Ovary (tissue), 9 donors: ENCODE data around the gene OOSP4A. TPM values are rescaled to one million over a fixed set of nuclear protein-coding genes. Genes with fewer than 3 reads are reported as not detected.

Experiments used
- DNase-seq, 5 donors: peaks; one replicate each; pipeline ENCODE4 v3.0.0-alpha.2; 2019 to 2020
- H3K27ac ChIP-seq, 2 donors: fragments of 200-600 bp; one replicate each; pipeline versions ENCODE4 v1.5.1 to v1.8.0; 2019 to 2022
- H3K27me3 ChIP-seq: fragments of 200-600 bp; one replicate; pipeline ENCODE4 v1.8.0; 2022
- H3K36me3 ChIP-seq: fragments of 200-600 bp; sonication (generic); one replicate; pipeline ENCODE4 v1.5.1; 2019
- H3K4me1 ChIP-seq: one replicate; pipeline ENCODE4 v1.8.1; 2013; ENCODE audit warnings: mild to moderate bottlenecking, moderate library complexity; ENCODE audit not compliant: insufficient read depth
- H3K4me3 ChIP-seq: fragments of 200-600 bp; sonication (generic); one replicate; pipeline ENCODE4 v1.5.1; 2017
- H3K9me3 ChIP-seq, 2 donors: fragments of 200-600 bp in 1 of 2; sonication (generic) in 1 of 2; one replicate each; pipeline versions ENCODE4 v1.5.1 to v1.8.1; 2013 to 2019; ENCODE audit warnings: mild to moderate bottlenecking in 1 of 2, moderate library complexity in 1 of 2
- EP300 ChIP-seq: sonication (generic); formaldehyde crosslinking; IDR thresholded peaks from one replicate; pipeline ENCODE4 v1.6.1; 2017; ENCODE audit warnings: antibody characterized with exemption
- POLR2A ChIP-seq: fragments of 450-650 bp; IDR thresholded peaks from one replicate; pipeline ENCODE4 v1.6.1; 2017; ENCODE audit warnings: antibody characterized with exemption, mild to moderate bottlenecking, moderate library complexity
- WGBS, 3 donors: extraction: QIAGEN DNeasy Blood & Tissue Kit in 1 of 3; methylation state at CpG; one replicate each; pipeline versions ENCODE4 v1.1.5 to v1.1.7; 2013 to 2017; 5-methylcytosine and 5-hydroxymethylcytosine counted together
- intact Hi-C, 4 donors: fragments of 100-400 bp; cut with DNase I; formaldehyde crosslinking; loops; one replicate each; pipeline versions ENCODE4 v1.11.0 to v1.15.1; 2022 to 2023
- polyA plus RNA-seq, 2 donors: library from polyadenylated mRNA; stranded (reverse); fragments of 200-250 nt in 1 of 2; fragments of 350-450 nt in 1 of 2; fragmentation: Illumina TruSeq in 1 of 2; extraction: RNeasy Lipid Tissue Mini Kit (QIAGEN cat#74804) in 1 of 2; gene quantifications; one replicate each; pipeline ENCODE4 v1.2.3, GENCODE V29; 2013 to 2014
- total RNA-seq, 7 donors: library from RNA; depleted of rRNA in 2 of 7; stranded (reverse); fragments of >200 nt in 2 of 7; fragmentation: NEBNext Ultra II Directional in 3 of 7; extraction: Animal tissue kit (Norgen Biotek cat#: 25700) in 3 of 7; gene quantifications; one replicate each; pipeline versions ENCODE4 v1.1.0 to v1.2.4, GENCODE V29; 2016 to 2023
- TF ChIP-seq, protein P1 (sequence below), 3 donors: fragments of 450-650 bp in 2 of 3; fragments of 200-600 bp in 1 of 3; IDR thresholded peaks; one replicate each; pipeline versions ENCODE4 v1.5.1 to v1.8.0; 2016 to 2022; ENCODE audit warnings: antibody characterized with exemption in 3 of 3, mild to moderate bottlenecking in 1 of 3
- donor health status: DM: no; HTN: no; CAD: no; lungs with moderate emphysema.
- donor health status: DM: no; HTN: no; CAD: no.
- donor health status: Bipolar disorder and iron deficiency.
- donor health status: DM: yes; HTN: yes; CAD: no.
- donor health status: DM: no; HTN: no; CAD: no.
- donor health status: DM: yes; HTN: yes; CAD: no.

Gene OOSP4A
- total and polyA plus RNA-seq, 9 donors, result 0.29 TPM; not detected in 8

DNA sequence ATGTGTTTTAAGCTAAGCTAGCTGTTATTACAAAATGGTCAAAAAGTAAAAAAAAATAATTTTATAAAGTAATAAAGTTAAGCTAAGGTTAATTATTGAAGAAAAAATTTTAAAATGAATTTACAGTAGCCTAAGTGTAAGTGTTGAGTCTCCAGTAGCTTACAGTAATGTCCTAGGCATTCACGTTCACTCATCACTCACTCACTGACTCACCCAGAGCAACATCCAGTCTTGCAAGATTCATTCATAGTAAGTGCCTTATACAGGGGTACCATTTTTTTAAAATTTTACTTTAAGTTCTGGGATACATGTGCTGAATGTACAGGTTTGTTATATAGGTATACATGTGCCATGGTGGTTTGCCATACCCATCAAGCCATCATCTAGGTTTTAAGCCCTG lies 41.5 kb downstream of the OOSP4A start:
- Histone ChIP-seq H3K27ac (no peak overlapping the region), H3K27me3 (no peaks in the 10 kb centered on the region), H3K36me3 (no peaks in the 10 kb centered on the region), H3K4me1 (no peaks in the 10 kb centered on the region), H3K9me3 (no peaks in the 10 kb centered on the region), H3K4me3 (no peak overlapping the region)
- 44 to 95% (median 86%) methylated on average over 1 of the region's 1 CpG for WGBS, 3 donors
- TF ChIP-seq POLR2A, result no peak
- TF ChIP-seq, protein P1, sequence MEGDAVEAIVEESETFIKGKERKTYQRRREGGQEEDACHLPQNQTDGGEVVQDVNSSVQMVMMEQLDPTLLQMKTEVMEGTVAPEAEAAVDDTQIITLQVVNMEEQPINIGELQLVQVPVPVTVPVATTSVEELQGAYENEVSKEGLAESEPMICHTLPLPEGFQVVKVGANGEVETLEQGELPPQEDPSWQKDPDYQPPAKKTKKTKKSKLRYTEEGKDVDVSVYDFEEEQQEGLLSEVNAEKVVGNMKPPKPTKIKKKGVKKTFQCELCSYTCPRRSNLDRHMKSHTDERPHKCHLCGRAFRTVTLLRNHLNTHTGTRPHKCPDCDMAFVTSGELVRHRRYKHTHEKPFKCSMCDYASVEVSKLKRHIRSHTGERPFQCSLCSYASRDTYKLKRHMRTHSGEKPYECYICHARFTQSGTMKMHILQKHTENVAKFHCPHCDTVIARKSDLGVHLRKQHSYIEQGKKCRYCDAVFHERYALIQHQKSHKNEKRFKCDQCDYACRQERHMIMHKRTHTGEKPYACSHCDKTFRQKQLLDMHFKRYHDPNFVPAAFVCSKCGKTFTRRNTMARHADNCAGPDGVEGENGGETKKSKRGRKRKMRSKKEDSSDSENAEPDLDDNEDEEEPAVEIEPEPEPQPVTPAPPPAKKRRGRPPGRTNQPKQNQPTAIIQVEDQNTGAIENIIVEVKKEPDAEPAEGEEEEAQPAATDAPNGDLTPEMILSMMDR (IDR thresholded peaks at IDR 0.05), result no peak
- TF ChIP-seq EP300, result no peak
- DNase-seq, result no peak
- intact Hi-C loops, result no loop called here

DNA sequence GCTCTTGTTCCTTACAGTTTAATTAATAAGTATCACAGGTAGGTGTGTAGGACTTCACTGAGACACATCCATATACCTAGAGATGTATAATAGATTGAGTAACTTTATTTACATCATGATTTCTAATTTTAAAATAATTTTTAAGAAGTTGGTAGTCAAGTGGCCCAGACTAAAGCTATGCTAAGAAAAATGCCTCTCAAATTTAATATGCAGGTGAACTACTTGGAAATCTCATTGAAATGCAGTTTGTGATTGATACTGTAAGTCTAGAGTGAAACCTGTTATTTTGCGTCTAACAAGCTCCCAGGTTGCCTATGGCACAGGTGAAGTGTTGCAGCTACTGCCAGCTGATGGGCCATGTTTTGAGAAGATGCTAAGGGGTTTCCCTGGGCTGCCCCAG lies 53.0 kb downstream of the OOSP4A start, which contains the start of gene OOSP4B:
Gene OOSP4B (plus strand): TSS at position 301 of the 400 bp plus-strand sequence.
- Histone ChIP-seq H3K27me3 (no peaks in the 10 kb centered on the region), H3K36me3 (no peaks in the 10 kb centered on the region), H3K4me3 (no peak within 1 kb of the TSS), H3K9me3 (no peaks in the 10 kb centered on the region), H3K27ac (no peak within 1 kb of the TSS), H3K4me1 (no peaks in the 10 kb centered on the region)
- TF ChIP-seq, protein P1 (IDR thresholded peaks at IDR 0.05), result no peak
- WGBS, 3 donors, result 88 to 97% (median 95%) methylated on average over 1 of the region's 1 CpG
- DNase-seq, result no peak
- intact Hi-C loops, result no loop called here

DNA sequence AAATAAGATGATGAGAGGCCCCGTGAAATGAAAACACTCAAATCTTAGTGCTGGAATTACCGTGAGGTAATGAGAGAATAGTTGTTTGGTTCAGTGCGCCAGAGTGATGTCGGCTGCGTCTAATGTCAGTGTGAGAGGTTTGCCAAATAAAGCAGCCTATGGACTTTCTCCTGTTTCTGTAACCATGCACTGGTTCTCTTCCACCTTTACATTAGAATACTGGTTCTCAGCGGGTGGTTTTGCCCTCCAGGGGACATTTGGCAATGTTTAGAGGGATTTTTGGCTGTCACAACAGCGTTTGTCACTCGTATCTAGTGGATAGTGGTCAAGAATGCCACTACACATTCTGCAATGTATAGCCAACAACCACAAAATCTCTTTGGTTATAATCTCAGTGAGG lies 54.2 kb downstream of the OOSP4A start:
- Histone ChIP-seq H3K36me3 (no peaks in the 10 kb centered on the region), H3K4me1 (no peaks in the 10 kb centered on the region), H3K4me3 (no peak overlapping the region), H3K27me3 (no peaks in the 10 kb centered on the region), H3K9me3 (no peaks in the 10 kb centered on the region), H3K27ac (no peak overlapping the region)
- 50 to 63% (median 52%) methylated on average over 8 of the region's 8 CpGs for WGBS, 3 donors
- TF ChIP-seq, protein P1 (IDR thresholded peaks at IDR 0.05), result no peak
- TF ChIP-seq EP300 (no peak), POLR2A (no peak)
- intact Hi-C loops, result no loop called here
- no peak for DNase-seq

Other genes starting within 250 kb of the OOSP4A start
- 10 to 100 TPM; 14.6 to 29.4 (median 16.2) TPM for gene STX3, start 208.7 kb upstream of the OOSP4A start, total RNA-seq
- 10 to 100 TPM; 13.3 to 23.1 TPM for gene STX3, start 208.7 kb upstream of the OOSP4A start, polyA plus RNA-seq
- gene MRPL16, start 153.3 kb upstream of the OOSP4A start, total RNA-seq, result 10 to 100 TPM; 30.0 to 40.4 (median 35.9) TPM
- gene MRPL16, start 153.3 kb upstream of the OOSP4A start, polyA plus RNA-seq, result 10 to 100 TPM; 45.4 to 68.1 TPM
- gene CBLIF, start 118.5 kb upstream of the OOSP4A start, total RNA-seq, result not detected
- not detected for gene CBLIF, start 118.5 kb upstream of the OOSP4A start, polyA plus RNA-seq
- gene TCN1, start 97.5 kb upstream of the OOSP4A start, total RNA-seq, result under 1 TPM in 1 of 7 donors, not detected in 6; 0.48 TPM
- gene TCN1, start 97.5 kb upstream of the OOSP4A start, polyA plus RNA-seq, result not detected
- gene OOSP3, start 85.3 kb upstream of the OOSP4A start, total RNA-seq, result not detected
- not detected for gene OOSP3, start 85.3 kb upstream of the OOSP4A start, polyA plus RNA-seq
- not detected for gene OOSP1, start 25.6 kb upstream of the OOSP4A start, total RNA-seq
- not detected for gene OOSP1, start 25.6 kb upstream of the OOSP4A start, polyA plus RNA-seq
- not detected for gene OOSP4B, start 53.1 kb downstream of the OOSP4A start, total RNA-seq
- gene OOSP4B, start 53.1 kb downstream of the OOSP4A start, polyA plus RNA-seq, result under 1 TPM in 1 of 2 donors, not detected in 1; 0.70 TPM
- not detected for gene OOSP2, start 76.4 kb downstream of the OOSP4A start, total RNA-seq
- gene OOSP2, start 76.4 kb downstream of the OOSP4A start, polyA plus RNA-seq, result under 1 TPM; 0.18 to 0.59 TPM
- gene MS4A3, start 92.6 kb downstream of the OOSP4A start, total RNA-seq, result not detected
- gene MS4A3, start 92.6 kb downstream of the OOSP4A start, polyA plus RNA-seq, result not detected
- under 1 TPM in 4 of 7 donors, not detected in 3; 0.23 to 0.80 (median 0.51) TPM for gene MS4A2, start 124.6 kb downstream of the OOSP4A start, total RNA-seq
- gene MS4A2, start 124.6 kb downstream of the OOSP4A start, polyA plus RNA-seq, result 1 to 10 TPM in 1 of 2 donors, under 1 TPM in 1; 0.38 to 1.7 TPM
- 10 to 100 TPM in 6 of 7 donors, 1 to 10 TPM in 1; 8.1 to 47.6 (median 28.9) TPM for gene MS4A6A, start 219.1 kb downstream of the OOSP4A start, total RNA-seq
- gene MS4A6A, start 219.1 kb downstream of the OOSP4A start, polyA plus RNA-seq, result 100 to 1,000 TPM in 1 of 2 donors, 10 to 100 TPM in 1; 24.7 to 150 TPM